GM12875 (cell line): Measurements from ENCODE around the gene BDP1.
"Not testable (repeated sequence)": the region's sequence is repeated elsewhere in the genome, so short reads cannot be mapped to it uniquely, and the experiment has no call there.

Experiments used
- H3K4me3 ChIP-seq: one replicate; pipeline ENCODE4 v1.5.1; 2011; ENCODE audit warnings: low read depth, low read length, control low read depth
- CTCF ChIP-seq: IDR thresholded peaks from 2 replicates; pipeline ENCODE4 v1.5.1; 2011; ENCODE audit warnings: low read depth, mild to moderate bottlenecking, control low read depth, inconsistent platforms, low read length, moderate library complexity, borderline replicate concordance; ENCODE audit not compliant: insufficient read depth

BDP1 gene

GRCh38 chr5:71596169-71596568, 140.7 kb downstream of the BDP1 start:
- TF ChIP-seq CTCF: no peak
- no peak overlapping the region for H3K4me3 ChIP-seq

DNA sequence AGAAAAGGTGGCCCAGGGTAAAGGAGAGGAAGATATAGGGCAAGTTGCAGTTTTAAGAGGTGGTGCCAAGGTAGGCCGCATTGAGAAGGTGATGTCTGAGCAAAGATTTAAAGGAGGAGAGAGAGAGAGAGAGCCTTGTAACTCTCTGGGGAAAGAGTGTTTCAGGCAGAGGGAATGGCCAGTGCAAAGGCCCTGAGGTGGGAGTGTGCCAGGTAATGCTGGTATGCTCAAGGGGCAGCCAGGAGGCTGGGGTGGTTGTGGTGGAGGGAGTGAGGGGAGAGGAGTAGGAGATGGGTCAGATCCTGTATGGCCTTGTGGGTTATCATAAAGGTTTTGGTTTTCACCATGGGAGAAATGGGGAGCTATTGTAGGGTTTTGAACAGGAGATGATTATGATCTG, 141.6 kb downstream of the BDP1 start:
- TF ChIP-seq CTCF: no peak
- H3K4me3 ChIP-seq: no peak overlapping the region

GRCh38 chr5:71600783-71601182, 145.3 kb downstream of the BDP1 start:
- no peak for TF ChIP-seq CTCF
- no peak overlapping the region for H3K4me3 ChIP-seq

- no peak overlapping the region for H3K4me3 ChIP-seq
- TF ChIP-seq CTCF: peak; percentile 78
Observed at GRCh38 chr5:71601222-71602026, 146.0 kb downstream of the BDP1 start.

DNA sequence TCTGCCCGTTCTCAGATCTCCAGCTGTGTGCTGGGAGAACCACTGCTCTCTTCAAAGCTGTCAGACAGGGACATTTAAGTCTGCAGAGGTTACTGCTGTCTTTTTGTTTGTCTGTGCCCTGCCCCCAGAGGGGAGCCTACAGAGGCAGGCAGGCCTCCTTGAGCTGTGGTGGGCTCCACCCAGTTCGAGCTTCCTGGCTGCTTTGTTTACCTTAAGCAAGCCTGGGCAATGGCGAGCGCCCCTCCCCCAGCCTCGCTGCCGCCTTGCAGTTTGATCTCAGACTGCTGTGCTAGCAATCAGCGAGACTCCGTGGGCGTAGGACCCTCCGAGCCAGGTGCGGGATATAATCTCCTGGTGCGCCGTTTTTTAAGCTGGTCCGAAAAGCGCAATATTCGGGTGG, 154.5 kb downstream of the BDP1 start:
- H3K4me3 ChIP-seq: not testable (repeated sequence)

- no peak for TF ChIP-seq CTCF
- no peak overlapping the region for H3K4me3 ChIP-seq
Observed at GRCh38 chr5:71615809-71616208, 160.4 kb downstream of the BDP1 start.
